ENCODE measurements around the gene ADRA2B. TPM values are rescaled to one million over a fixed set of nuclear protein-coding genes. Genes with fewer than 3 reads are reported as not detected.

Gene ADRA2B
- total RNA-seq, 2 donors from 2014 or later: 0.47 to 1.4 TPM

GRCh38 chr2:96121414-96121813 lies 5.0 kb upstream of the ADRA2B start:
- Histone ChIP-seq H3K36me3 (no peaks in the 10 kb centered on the region), H3K9me3 (no peaks in the 10 kb centered on the region), H3K27me3 (peaks cover 2 to 3% of the 10 kb centered on the region in 2 donors), H3K4me3 (no peak overlapping the region), H3K4me1 (peaks cover 0 to 11% of the 10 kb centered on the region in 2 donors), H3K27ac (no peak overlapping the region)
- DNase-seq (ENCODE audit: low spot score): no peak
- no peak for TF ChIP-seq CTCF (IDR thresholded peaks at IDR 0.05)

- Histone ChIP-seq H3K4me1 (peaks cover 0 to 15% of the 10 kb centered on the region in 2 donors), H3K36me3 (no peaks in the 10 kb centered on the region), H3K4me3 (no peak overlapping the region), H3K27me3 (peaks cover 3 to 6% of the 10 kb centered on the region in 2 donors), H3K27ac (no peak overlapping the region), H3K9me3 (no peaks in the 10 kb centered on the region)
- DNase-seq (ENCODE audit: low spot score): no peak
- no peak for TF ChIP-seq CTCF (IDR thresholded peaks at IDR 0.05)
These were observed 4.6 kb upstream of the ADRA2B start for GRCh38 chr2:96120991-96121390.

GRCh38 chr2:96120091-96120720 lies 3.8 kb upstream of the ADRA2B start:
- TF ChIP-seq CTCF (IDR thresholded peaks at IDR 0.05): no peak

GRCh38 chr2:96119389-96119751 lies 3.0 kb upstream of the ADRA2B start:
- Histone ChIP-seq H3K27me3 (peaks cover 3 to 6% of the 10 kb centered on the region in 2 donors), H3K4me1 (peaks cover 0 to 20% of the 10 kb centered on the region in 2 donors), H3K36me3 (no peaks in the 10 kb centered on the region), H3K4me3 (no peak overlapping the region), H3K27ac (no peak overlapping the region), H3K9me3 (no peaks in the 10 kb centered on the region)
- DNase-seq (ENCODE audit: low spot score): no peak
- TF ChIP-seq CTCF (IDR thresholded peaks at IDR 0.05): no peak

More at GRCh38 chr2:96120091-96120720, 3.8 kb upstream of the ADRA2B start:
- no peaks in the 10 kb centered on the region for H3K9me3 ChIP-seq
- H3K27ac ChIP-seq: no peak overlapping the region
- no peak overlapping the region for H3K4me3 ChIP-seq
- H3K4me1 ChIP-seq: peaks cover 0 to 20% of the 10 kb centered on the region in 2 donors
- DNase-seq (ENCODE audit: low spot score): no peak
- H3K36me3 ChIP-seq: no peaks in the 10 kb centered on the region
- H3K27me3 ChIP-seq: peaks cover 3 to 6% of the 10 kb centered on the region in 2 donors

- no peak for TF ChIP-seq CTCF (IDR thresholded peaks at IDR 0.05)
- DNase-seq (ENCODE audit: low spot score): no peak
- Histone ChIP-seq H3K4me3 (no peak overlapping the region), H3K27me3 (peaks cover 3 to 6% of the 10 kb centered on the region in 2 donors), H3K36me3 (no peaks in the 10 kb centered on the region), H3K9me3 (no peaks in the 10 kb centered on the region), H3K4me1 (peaks cover 0 to 20% of the 10 kb centered on the region in 2 donors), H3K27ac (no peak overlapping the region)
These were observed 2.5 kb upstream of the ADRA2B start for GRCh38 chr2:96118698-96119388.
